Activated naive CD8-positive, alpha-beta T cell treated with anti-CD3 and anti-CD28 coated beads, Interleukin-2, amount 10 ng/mL, durations not matched to agents 7 days and 5 days (primary cell): ENCODE results near the gene ARSG. TPM values are rescaled to one million over a fixed set of nuclear protein-coding genes. Genes with fewer than 3 reads are reported as not detected.
"Not testable (repeated sequence)": the region's sequence is repeated elsewhere in the genome, so short reads cannot be mapped to it uniquely, and the experiment has no call there.

Experiments
- ATAC-seq: fragments of 150-1000 bp; cut with Tn5 transposase; one replicate; pipeline ENCODE4 v1.10.0; 2021; ENCODE audit warnings: low read depth, moderate library complexity
- POLR2A ChIA-PET: fragments of 350-600 bp; sonication (Branson Sonifier 250); formaldehyde crosslinking; loops from one replicate; lab custom pipeline; 2021; ENCODE audit warnings: antibody characterized with exemption; lab: Charles Lee
- DNase-seq: peaks from one replicate; pipeline ENCODE4 v3.0.0; 2021
- H3K27ac Mint-ChIP-seq: one replicate; pipeline ENCODE4 v1.8.0; 2022; ENCODE audit warnings: mild to moderate bottlenecking, mixed read lengths
- H3K27me3 Mint-ChIP-seq: one replicate; pipeline ENCODE4 v1.8.0; 2022; ENCODE audit warnings: mild to moderate bottlenecking, moderate library complexity, mixed read lengths
- H3K36me3 Mint-ChIP-seq: one replicate; pipeline ENCODE4 v1.8.0; 2021; ENCODE audit warnings: mild to moderate bottlenecking, mixed read lengths
- H3K4me1 Mint-ChIP-seq: one replicate; pipeline ENCODE4 v1.8.0; 2021; ENCODE audit warnings: mixed read lengths
- H3K4me3 Mint-ChIP-seq: one replicate; pipeline ENCODE4 v1.8.0; 2022; ENCODE audit warnings: mild to moderate bottlenecking, moderate library complexity, mixed read lengths
- H3K9me3 Mint-ChIP-seq: one replicate; pipeline ENCODE4 v1.8.0; 2021; ENCODE audit warnings: mixed read lengths
- total RNA-seq, 2 experiments: library from RNA; stranded (reverse); gene quantifications; one replicate each; pipeline ENCODE4 v1.2.3, GENCODE V29; 2021

The ARSG gene
- total RNA-seq, 2 experiments from 2014 or later, result 10.4 to 10.9 TPM

DNA sequence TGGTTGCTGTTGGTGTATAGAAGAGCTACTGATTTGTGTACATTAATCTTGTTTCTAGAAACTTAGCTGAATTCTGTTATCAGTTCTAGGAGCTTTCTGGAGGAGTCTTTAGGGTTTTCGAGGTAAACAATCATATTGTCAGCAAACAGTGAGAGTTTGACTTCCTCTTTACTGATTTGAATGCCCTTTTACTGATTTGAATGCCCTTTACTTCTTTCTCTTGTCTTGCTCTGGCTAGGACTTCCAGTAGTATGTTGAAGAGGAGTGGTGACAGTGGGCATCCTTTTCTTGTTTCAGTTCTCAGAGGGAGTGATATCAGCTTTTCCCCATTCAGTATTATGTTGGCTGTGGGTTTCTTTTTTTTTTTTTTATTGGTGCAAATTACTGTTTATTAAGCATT, 116.4 kb downstream of the ARSG start:
- peaks cover 40% of the 10 kb centered on the region for H3K36me3 Mint-ChIP-seq
- not testable (repeated sequence) for H3K27ac Mint-ChIP-seq, H3K27me3 Mint-ChIP-seq, ATAC-seq, DNase-seq, H3K4me1 Mint-ChIP-seq, H3K4me3 Mint-ChIP-seq
- POLR2A ChIA-PET, result interaction anchor here (0.7 kb wide), 1 partner anchor 31 kb away, joined by 3 read pairs; no protein-coding TSS in a partner anchor
- peaks cover 35% of the 10 kb centered on the region for H3K9me3 Mint-ChIP-seq

DNA sequence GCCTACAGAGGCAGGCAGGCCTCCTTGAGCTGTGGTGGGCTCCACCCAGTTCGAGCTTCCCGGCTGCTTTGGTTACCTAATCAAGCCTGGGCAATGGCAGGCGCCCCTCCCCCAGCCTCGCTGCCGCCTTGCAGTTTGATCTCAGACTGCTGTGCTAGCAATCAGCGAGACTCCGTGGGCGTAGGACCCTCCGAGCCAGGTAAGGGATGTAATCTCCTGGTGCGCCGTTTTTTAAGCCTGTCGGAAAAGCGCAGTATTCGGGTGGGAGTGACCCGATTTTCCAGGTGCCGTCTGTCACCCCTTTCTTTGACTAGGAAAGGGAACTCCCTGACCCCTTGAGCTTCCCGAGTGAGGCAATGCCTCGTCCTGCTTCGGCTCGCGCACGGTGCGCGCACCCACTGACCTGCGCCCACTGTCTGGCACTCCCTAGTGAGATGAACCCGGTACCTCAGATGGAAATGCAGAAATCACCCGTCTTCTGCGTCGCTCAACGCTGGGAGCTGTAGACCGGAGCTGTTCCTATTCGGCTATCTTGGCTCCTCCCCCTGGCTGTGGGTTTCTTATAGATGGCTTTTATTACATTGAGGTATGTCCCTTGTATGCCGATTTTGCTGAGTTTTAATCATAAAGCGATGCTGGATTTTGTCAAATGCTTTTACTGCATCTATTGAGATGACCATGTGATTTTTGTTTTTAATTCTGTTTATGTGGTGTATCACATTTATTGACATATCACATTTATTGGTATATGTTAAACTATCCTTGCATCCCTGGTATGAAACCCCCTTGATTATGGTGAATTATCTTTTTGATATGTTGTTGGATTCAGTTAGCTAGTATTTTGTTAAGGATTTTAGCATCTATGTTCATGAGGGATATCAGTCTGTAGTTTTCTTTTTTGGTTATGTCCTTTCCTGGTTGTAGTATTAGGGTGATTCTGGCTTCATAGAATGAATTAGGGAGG, 122.6 kb downstream of the ARSG start:
- peak; percentile 59 for DNase-seq
- H3K36me3 Mint-ChIP-seq, result peaks cover 30% of the 10 kb centered on the region
- H3K27ac Mint-ChIP-seq, result peak overlapping the region; percentile 67
- H3K4me3 Mint-ChIP-seq, result peak overlapping the region; percentile 90
- peaks cover 22% of the 10 kb centered on the region for H3K4me1 Mint-ChIP-seq
- H3K27me3 Mint-ChIP-seq, result not testable (repeated sequence)
- peaks cover 13% of the 10 kb centered on the region for H3K9me3 Mint-ChIP-seq
- POLR2A ChIA-PET, result interaction anchor here (1.0 to 1.9 kb wide), 6 partner anchors 15 to 122 kb away, joined by 3 to 8 read pairs (median 4); partner anchors contain the start of genes ARSG and WIPI1
- ATAC-seq, result peak; percentile 93

DNA sequence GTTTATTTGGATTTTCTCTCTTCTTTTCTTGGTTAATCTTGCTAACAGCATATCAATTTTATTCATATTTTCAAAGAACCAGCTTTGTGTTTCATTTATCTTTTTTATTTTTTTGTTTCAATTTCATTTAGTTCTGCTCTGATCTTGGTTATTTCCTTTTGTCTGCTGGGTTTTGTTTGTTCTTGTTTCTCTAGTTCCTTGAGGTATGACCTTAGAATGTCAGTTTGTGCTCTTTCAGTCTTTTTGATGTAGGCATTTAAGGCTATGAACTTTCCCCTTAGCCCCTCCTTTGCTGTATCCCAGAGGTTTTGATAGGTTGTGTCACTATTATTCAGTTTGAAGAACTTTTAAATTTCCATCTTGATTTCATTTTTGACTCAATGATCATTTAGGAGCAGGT, 123.6 kb downstream of the ARSG start:
- peak overlapping the region; percentile 67 for H3K27ac Mint-ChIP-seq
- peak overlapping the region; percentile 90 for H3K4me3 Mint-ChIP-seq
- not testable (repeated sequence) for ATAC-seq, H3K27me3 Mint-ChIP-seq, DNase-seq
- POLR2A ChIA-PET, result interaction anchor here (1.0 to 1.9 kb wide), 5 partner anchors 16 to 123 kb away, joined by 3 to 8 read pairs (median 3); partner anchors contain the start of genes ARSG and WIPI1
- H3K9me3 Mint-ChIP-seq, result peaks cover 13% of the 10 kb centered on the region
- H3K36me3 Mint-ChIP-seq, result peaks cover 38% of the 10 kb centered on the region
- H3K4me1 Mint-ChIP-seq, result peaks cover 22% of the 10 kb centered on the region

DNA sequence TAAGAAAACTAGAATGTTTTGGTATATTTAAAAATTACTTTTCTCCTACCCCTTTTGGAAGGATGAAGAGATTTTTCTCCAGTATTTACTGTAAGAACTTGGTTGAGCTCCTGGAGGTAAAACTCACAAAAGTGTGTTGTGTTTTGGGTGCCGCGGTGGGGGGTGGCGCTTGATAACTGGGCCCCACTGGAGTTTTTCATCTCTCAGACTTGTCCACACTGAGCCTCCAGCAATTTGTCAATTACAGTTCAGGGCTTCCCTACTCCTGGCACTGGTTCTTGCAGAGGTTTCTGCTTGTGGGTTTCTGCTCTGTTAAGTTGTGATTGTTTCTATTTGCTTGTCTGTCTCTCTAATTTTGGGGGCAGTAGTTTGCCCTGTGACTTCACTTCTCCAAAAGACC, 126.0 kb downstream of the ARSG start:
- DNase-seq, result no peak
- no peak overlapping the region for H3K4me3 Mint-ChIP-seq
- H3K4me1 Mint-ChIP-seq, result peaks cover 22% of the 10 kb centered on the region
- peaks cover 49% of the 10 kb centered on the region for H3K36me3 Mint-ChIP-seq
- ATAC-seq, result no peak
- no peak overlapping the region for H3K27ac Mint-ChIP-seq
- no peaks in the 10 kb centered on the region for H3K27me3 Mint-ChIP-seq
- POLR2A ChIA-PET, result no interaction called here
- H3K9me3 Mint-ChIP-seq, result peaks cover 4% of the 10 kb centered on the region

DNA sequence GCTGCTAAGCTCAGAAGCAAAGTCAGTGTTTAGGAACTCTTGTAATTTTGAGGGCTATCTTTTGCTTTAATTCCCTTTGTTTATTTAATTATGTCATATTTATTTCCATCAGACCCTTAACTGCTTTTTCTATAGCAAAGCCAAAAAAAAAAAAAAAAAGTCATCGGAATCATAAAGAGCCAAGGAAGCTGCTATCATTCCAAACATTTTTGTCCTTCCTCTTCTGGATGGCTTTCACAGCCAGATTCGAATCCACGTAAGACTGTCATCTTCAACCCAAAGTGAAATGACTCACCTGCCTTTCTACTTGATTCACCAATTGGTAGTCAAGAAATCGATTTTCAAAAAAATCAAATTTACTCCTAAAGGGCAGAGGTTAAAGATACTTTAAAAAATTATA, 127.6 kb downstream of the ARSG start:
- POLR2A ChIA-PET, result interaction anchor here (0.7 kb wide), 1 partner anchor 140 kb away, joined by 4 read pairs; no protein-coding TSS in a partner anchor
- Mint-ChIP-seq H3K4me3 (no peak overlapping the region), H3K4me1 (peaks cover 21% of the 10 kb centered on the region), H3K27me3 (no peaks in the 10 kb centered on the region), H3K36me3 (peaks cover 49% of the 10 kb centered on the region), H3K9me3 (peaks cover 4% of the 10 kb centered on the region), H3K27ac (no peak overlapping the region)
- DNase-seq (no peak), ATAC-seq (no peak)

DNA sequence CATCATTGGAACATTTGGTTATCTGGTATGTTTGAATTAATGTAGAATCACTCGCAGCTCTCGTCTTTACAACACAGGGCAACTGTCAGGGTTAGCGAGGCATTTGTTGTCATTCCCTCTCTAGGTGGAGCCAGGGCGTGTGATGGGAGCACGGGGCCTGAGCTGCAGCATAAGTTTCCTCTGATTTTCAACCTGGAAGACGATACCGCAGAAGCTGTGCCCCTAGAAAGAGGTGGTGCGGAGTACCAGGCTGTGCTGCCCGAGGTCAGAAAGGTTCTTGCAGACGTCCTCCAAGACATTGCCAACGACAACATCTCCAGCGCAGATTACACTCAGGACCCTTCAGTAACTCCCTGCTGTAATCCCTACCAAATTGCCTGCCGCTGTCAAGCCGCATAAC, 128.8 kb downstream of the ARSG start:
- Mint-ChIP-seq H3K36me3 (peaks cover 47% of the 10 kb centered on the region), H3K27ac (no peak overlapping the region), H3K9me3 (peaks cover 3% of the 10 kb centered on the region), H3K4me3 (no peak overlapping the region), H3K27me3 (no peaks in the 10 kb centered on the region), H3K4me1 (peaks cover 9% of the 10 kb centered on the region)
- POLR2A ChIA-PET, result no interaction called here
- ATAC-seq, result no peak
- no peak for DNase-seq

DNA sequence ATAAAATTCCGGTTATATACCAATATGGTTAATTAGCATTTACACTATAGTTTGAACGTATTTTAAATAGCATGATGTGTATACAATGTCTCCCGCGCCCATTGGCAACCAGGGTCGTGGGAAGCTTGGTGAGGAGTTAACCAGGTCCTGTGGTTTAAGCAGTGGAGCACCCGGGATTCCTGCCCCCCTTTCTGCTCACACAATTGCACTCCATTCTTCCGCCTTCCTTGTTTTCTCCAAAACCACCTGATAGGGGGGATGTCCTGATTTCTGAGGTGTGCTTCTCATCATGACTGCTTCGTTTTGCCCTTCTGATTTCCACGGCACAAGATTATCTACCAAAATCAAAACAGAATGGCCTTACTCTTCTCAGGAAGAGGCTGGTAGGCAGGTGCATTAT, 130.2 kb downstream of the ARSG start:
- Mint-ChIP-seq H3K27ac (no peak overlapping the region), H3K4me3 (no peak overlapping the region), H3K36me3 (peaks cover 39% of the 10 kb centered on the region), H3K27me3 (no peaks in the 10 kb centered on the region), H3K4me1 (no peaks in the 10 kb centered on the region), H3K9me3 (no peaks in the 10 kb centered on the region)
- DNase-seq (no peak), ATAC-seq (no peak)
- POLR2A ChIA-PET, result no interaction called here

DNA sequence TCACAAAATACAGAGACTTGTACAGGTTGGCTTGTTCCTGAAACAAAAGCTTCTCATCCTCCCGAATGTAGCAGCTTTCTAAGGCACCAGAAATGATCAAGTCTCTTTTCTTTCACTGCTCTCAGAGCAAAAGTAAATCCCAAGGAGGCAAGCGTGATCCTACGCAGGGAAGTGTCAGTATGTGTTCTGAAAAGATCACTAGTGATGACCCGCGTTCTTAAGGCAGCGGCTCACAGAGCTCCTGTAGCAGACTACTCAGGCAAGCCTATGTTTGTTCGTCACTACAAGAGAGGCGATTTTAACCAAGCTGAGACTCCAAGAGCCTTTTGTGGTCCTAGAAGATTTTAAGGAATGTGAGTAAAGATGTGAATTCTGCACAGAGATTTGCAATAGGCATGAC, 131.5 kb downstream of the ARSG start:
- Mint-ChIP-seq H3K4me1 (no peaks in the 10 kb centered on the region), H3K4me3 (no peak overlapping the region), H3K27ac (no peak overlapping the region), H3K27me3 (no peaks in the 10 kb centered on the region), H3K36me3 (peaks cover 34% of the 10 kb centered on the region), H3K9me3 (no peaks in the 10 kb centered on the region)
- DNase-seq (no peak), ATAC-seq (no peak)
- POLR2A ChIA-PET, result no interaction called here

DNA sequence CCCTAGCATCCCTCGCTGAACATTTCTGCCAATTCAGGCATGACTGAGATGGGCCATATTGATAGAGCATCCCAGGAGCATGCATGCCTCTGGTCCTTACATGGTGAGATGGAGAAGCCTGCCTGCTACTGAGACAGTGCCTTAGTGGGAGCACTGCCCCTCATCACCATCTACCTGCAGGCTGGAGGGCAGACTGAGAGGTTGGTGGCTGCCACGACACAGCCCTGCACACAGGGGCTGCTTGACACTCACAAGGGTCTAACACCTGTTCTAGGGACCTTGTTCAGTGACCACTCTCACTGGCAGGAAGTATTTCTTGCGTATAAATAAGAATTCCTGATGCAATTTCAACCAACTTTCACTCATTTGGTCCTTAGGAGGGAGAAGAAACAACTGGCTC, 132.0 kb downstream of the ARSG start:
- ATAC-seq, result no peak
- no peak for DNase-seq
- Mint-ChIP-seq H3K4me3 (no peak overlapping the region), H3K4me1 (no peaks in the 10 kb centered on the region), H3K27me3 (no peaks in the 10 kb centered on the region), H3K36me3 (peaks cover 30% of the 10 kb centered on the region), H3K9me3 (no peaks in the 10 kb centered on the region), H3K27ac (no peak overlapping the region)
- POLR2A ChIA-PET, result no interaction called here

DNA sequence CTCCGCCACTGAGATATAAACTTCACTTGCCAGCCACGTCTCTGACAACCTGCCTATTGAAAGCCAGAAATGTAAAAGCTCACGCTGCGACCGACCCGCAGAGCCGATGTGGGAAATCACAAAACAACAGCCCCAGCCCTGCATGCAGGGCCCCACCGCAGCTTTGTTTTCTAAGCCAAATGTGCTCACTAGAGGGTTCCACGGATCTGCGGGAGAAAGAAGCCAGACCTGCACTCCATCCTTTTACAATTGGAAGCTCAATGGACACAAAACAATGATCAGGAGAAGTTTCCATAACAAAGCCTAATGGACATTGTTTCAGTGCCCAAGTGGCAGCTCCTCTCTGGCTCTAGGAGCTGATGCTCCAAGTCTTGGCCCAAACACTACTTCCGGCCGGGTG, 132.9 kb downstream of the ARSG start:
- Mint-ChIP-seq H3K27me3 (no peaks in the 10 kb centered on the region), H3K9me3 (no peaks in the 10 kb centered on the region), H3K4me1 (no peaks in the 10 kb centered on the region), H3K4me3 (no peak overlapping the region), H3K27ac (no peak overlapping the region), H3K36me3 (peaks cover 23% of the 10 kb centered on the region)
- POLR2A ChIA-PET, result interaction anchor here (1.4 kb wide), 1 partner anchor 132 kb away, joined by 4 read pairs; no protein-coding TSS in a partner anchor
- ATAC-seq (no peak), DNase-seq (no peak)

DNA sequence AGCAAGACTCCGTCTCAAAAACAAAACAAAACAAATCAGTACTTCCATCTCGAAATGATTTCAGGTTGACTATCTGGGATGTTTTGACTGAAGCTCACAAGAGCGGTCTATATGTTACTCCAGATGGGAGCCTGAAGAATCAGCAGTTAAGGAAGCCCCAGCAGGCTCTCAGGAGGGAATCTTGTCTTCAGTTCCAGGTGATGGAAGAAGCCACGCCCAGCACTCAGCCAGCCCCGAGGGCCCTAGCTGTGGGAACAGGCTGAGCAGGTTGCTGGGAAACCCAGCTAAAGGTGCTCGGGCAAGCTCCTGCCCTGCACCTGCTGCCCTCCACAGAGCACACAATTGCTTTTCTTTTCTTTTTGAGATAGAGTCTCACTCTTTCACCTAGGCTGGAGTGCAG, 133.6 kb downstream of the ARSG start:
- ATAC-seq (no peak), DNase-seq (no peak)
- Mint-ChIP-seq H3K9me3 (no peaks in the 10 kb centered on the region), H3K27me3 (no peaks in the 10 kb centered on the region), H3K27ac (no peak overlapping the region), H3K4me3 (no peak overlapping the region), H3K36me3 (peaks cover 21% of the 10 kb centered on the region), H3K4me1 (no peaks in the 10 kb centered on the region)
- POLR2A ChIA-PET, result interaction anchor here (0.7 to 1.4 kb wide), 3 partner anchors 36 to 382 kb away, joined by 3 to 4 read pairs (median 4); no protein-coding TSS in a partner anchor

DNA sequence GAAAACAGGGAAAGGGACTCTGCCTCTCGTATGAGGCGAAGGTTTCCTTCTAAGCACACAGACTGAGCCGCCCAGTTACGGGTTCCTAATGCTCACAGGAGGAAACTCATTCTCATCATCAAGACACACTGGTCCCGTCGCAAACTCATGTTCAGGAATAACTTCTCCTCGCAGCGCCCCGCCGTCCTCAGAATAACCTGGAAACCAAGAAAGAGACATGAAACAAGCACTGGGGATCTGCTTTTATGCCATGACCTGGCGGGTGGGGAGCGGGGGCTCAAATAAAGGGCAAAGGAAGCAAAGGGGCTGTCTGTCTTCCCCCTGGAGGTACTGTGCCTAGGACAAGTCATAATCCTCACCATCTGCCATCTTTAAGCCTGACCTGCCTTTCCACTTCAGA, 134.7 kb downstream of the ARSG start:
- no peaks in the 10 kb centered on the region for H3K27me3 Mint-ChIP-seq
- H3K27ac Mint-ChIP-seq, result no peak overlapping the region
- no peaks in the 10 kb centered on the region for H3K4me1 Mint-ChIP-seq
- ATAC-seq (no peak), DNase-seq (no peak)
- peaks cover 13% of the 10 kb centered on the region for H3K36me3 Mint-ChIP-seq
- no peaks in the 10 kb centered on the region for H3K9me3 Mint-ChIP-seq
- POLR2A ChIA-PET, result no interaction called here
- H3K4me3 Mint-ChIP-seq, result no peak overlapping the region

DNA sequence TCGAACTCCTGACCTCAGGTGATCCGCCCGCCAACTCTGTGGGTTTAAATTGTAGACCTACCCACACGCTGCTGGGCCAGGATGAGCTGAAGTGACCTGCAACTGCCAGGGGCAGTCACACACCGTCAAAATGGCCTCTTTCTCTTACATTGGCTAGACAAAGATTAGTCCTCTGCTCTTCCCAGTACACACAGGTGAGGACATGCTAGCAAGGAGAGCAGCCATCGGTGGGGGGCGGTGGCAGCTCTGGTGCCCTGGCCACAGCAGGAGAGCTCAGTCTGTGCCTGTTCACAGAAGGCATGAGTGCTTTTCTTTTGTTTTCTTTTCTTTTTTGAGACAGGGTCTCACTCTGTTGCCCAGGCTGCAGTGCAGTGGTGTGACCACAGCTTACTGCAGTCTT, 136.3 kb downstream of the ARSG start:
- H3K9me3 Mint-ChIP-seq, result no peaks in the 10 kb centered on the region
- no peaks in the 10 kb centered on the region for H3K27me3 Mint-ChIP-seq
- H3K4me1 Mint-ChIP-seq, result peaks cover 3% of the 10 kb centered on the region
- ATAC-seq (no peak), DNase-seq (no peak)
- peaks cover 18% of the 10 kb centered on the region for H3K36me3 Mint-ChIP-seq
- POLR2A ChIA-PET, result interaction anchor here (0.6 to 1.2 kb wide), 2 partner anchors 28 to 57 kb away, joined by 3 to 4 read pairs; no protein-coding TSS in a partner anchor
- no peak overlapping the region for H3K27ac Mint-ChIP-seq
- H3K4me3 Mint-ChIP-seq, result no peak overlapping the region
